Activated CD4-positive, alpha-beta T cell treated with anti-CD3 and anti-CD28 coated beads, Interleukin-2, amount 10 ng/mL, durations not matched to agents 24 days and 14 days (primary cell): ENCODE results near the gene FAM107B. TPM values are rescaled to one million over a fixed set of nuclear protein-coding genes. Genes with fewer than 3 reads are reported as not detected.

ENCODE experiments used
- DNase-seq: peaks from one replicate; pipeline ENCODE4 v3.0.0; 2022
- H3K27ac Mint-ChIP-seq: one replicate; pipeline ENCODE4 v1.8.0; 2022; ENCODE audit warnings: mild to moderate bottlenecking, mixed read lengths
- H3K27me3 Mint-ChIP-seq: one replicate; pipeline ENCODE4 v1.8.0; 2022; ENCODE audit warnings: mixed read lengths
- H3K36me3 Mint-ChIP-seq: one replicate; pipeline ENCODE4 v1.8.0; 2022; ENCODE audit warnings: low read depth, mild to moderate bottlenecking, mixed read lengths
- H3K4me1 Mint-ChIP-seq: one replicate; pipeline ENCODE4 v1.8.0; 2021; ENCODE audit warnings: mixed read lengths
- H3K4me3 Mint-ChIP-seq: one replicate; pipeline ENCODE4 v1.8.0; 2022; ENCODE audit warnings: mild to moderate bottlenecking, moderate library complexity, mixed read lengths
- H3K9me3 Mint-ChIP-seq: one replicate; pipeline ENCODE4 v1.8.0; 2021; ENCODE audit warnings: mixed read lengths
- intact Hi-C: fragments of 100-400 bp; cut with micrococcal nuclease; formaldehyde crosslinking; loops from one replicate; pipeline ENCODE4 v1.15.1; 2023
- total RNA-seq: library from RNA; stranded (reverse); gene quantifications from 2 replicates; pipeline ENCODE4 v1.2.3, GENCODE V29; 2022

The FAM107B gene
- total RNA-seq, 1 donor from 2014 or later: 113 TPM

GRCh38 chr10:14536241-14537213 lies 238.2 kb downstream of the FAM107B start:
- peaks cover 66% of the 10 kb centered on the region for H3K4me1 Mint-ChIP-seq
- intact Hi-C loops: loop anchor here (2.0 to 5.0 kb wide), 2 partner anchors 34 to 302 kb away; partner anchors contain the start of genes CDNF, HSPA14 and MSANTD7
- peak overlapping the region; percentile 15 for H3K27ac Mint-ChIP-seq
- DNase-seq: peak; percentile 83
- no peaks in the 10 kb centered on the region for H3K9me3 Mint-ChIP-seq
- H3K4me3 Mint-ChIP-seq: no peak overlapping the region
- no peaks in the 10 kb centered on the region for H3K27me3 Mint-ChIP-seq
- H3K36me3 Mint-ChIP-seq: peaks cover 64% of the 10 kb centered on the region

- no peaks in the 10 kb centered on the region for H3K9me3 Mint-ChIP-seq
- no peak overlapping the region for H3K4me3 Mint-ChIP-seq
- H3K27ac Mint-ChIP-seq: peak overlapping the region; percentile 26
- no peaks in the 10 kb centered on the region for H3K27me3 Mint-ChIP-seq
- peaks cover 61% of the 10 kb centered on the region for H3K36me3 Mint-ChIP-seq
- no peak for DNase-seq
- H3K4me1 Mint-ChIP-seq: peaks cover 64% of the 10 kb centered on the region
- intact Hi-C loops: loop anchor here (2.0 to 5.0 kb wide), 2 partner anchors 33 to 303 kb away; partner anchors contain the start of genes CDNF, HSPA14 and MSANTD7
Measured at GRCh38 chr10:14535457-14536130, 239.1 kb downstream of the FAM107B start.

GRCh38 chr10:14534152-14534551 lies 240.5 kb downstream of the FAM107B start:
- H3K27me3 Mint-ChIP-seq: no peaks in the 10 kb centered on the region
- H3K27ac Mint-ChIP-seq: peak overlapping the region; percentile 60
- intact Hi-C loops: no loop called here
- no peak for DNase-seq
- no peaks in the 10 kb centered on the region for H3K9me3 Mint-ChIP-seq
- H3K36me3 Mint-ChIP-seq: peaks cover 68% of the 10 kb centered on the region
- peaks cover 67% of the 10 kb centered on the region for H3K4me1 Mint-ChIP-seq
- no peak overlapping the region for H3K4me3 Mint-ChIP-seq

GRCh38 chr10:14533295-14533694 lies 241.4 kb downstream of the FAM107B start:
- peaks cover 70% of the 10 kb centered on the region for H3K36me3 Mint-ChIP-seq
- H3K27ac Mint-ChIP-seq: peak overlapping the region; percentile 82
- DNase-seq: no peak
- H3K4me3 Mint-ChIP-seq: no peak overlapping the region
- intact Hi-C loops: no loop called here
- no peaks in the 10 kb centered on the region for H3K27me3 Mint-ChIP-seq
- peaks cover 73% of the 10 kb centered on the region for H3K4me1 Mint-ChIP-seq
- H3K9me3 Mint-ChIP-seq: no peaks in the 10 kb centered on the region

GRCh38 chr10:14532473-14533251 lies 242.0 kb downstream of the FAM107B start:
- Mint-ChIP-seq H3K27me3 (no peaks in the 10 kb centered on the region), H3K36me3 (peaks cover 69% of the 10 kb centered on the region), H3K4me3 (no peak overlapping the region), H3K4me1 (peaks cover 80% of the 10 kb centered on the region), H3K9me3 (no peaks in the 10 kb centered on the region), H3K27ac (peak overlapping the region; percentile 82)
- DNase-seq: no peak
- intact Hi-C loops: no loop called here

GRCh38 chr10:14531974-14532373 lies 242.7 kb downstream of the FAM107B start:
- peak overlapping the region; percentile 64 for H3K27ac Mint-ChIP-seq
- no peaks in the 10 kb centered on the region for H3K27me3 Mint-ChIP-seq
- intact Hi-C loops: no loop called here
- H3K9me3 Mint-ChIP-seq: no peaks in the 10 kb centered on the region
- H3K36me3 Mint-ChIP-seq: peaks cover 75% of the 10 kb centered on the region
- H3K4me1 Mint-ChIP-seq: peaks cover 83% of the 10 kb centered on the region
- no peak for DNase-seq
- no peak overlapping the region for H3K4me3 Mint-ChIP-seq

- H3K27ac Mint-ChIP-seq: peak overlapping the region; percentile 47
- peaks cover 89% of the 10 kb centered on the region for H3K4me1 Mint-ChIP-seq
- peaks cover 81% of the 10 kb centered on the region for H3K36me3 Mint-ChIP-seq
- DNase-seq: no peak
- intact Hi-C loops: no loop called here
- H3K27me3 Mint-ChIP-seq: no peaks in the 10 kb centered on the region
- H3K9me3 Mint-ChIP-seq: no peaks in the 10 kb centered on the region
- no peak overlapping the region for H3K4me3 Mint-ChIP-seq
Measured at GRCh38 chr10:14530465-14530864, 244.2 kb downstream of the FAM107B start.

GRCh38 chr10:14529351-14529750 lies 245.3 kb downstream of the FAM107B start:
- no peak for DNase-seq
- peaks cover 83% of the 10 kb centered on the region for H3K4me1 Mint-ChIP-seq

GRCh38 chr10:14528450-14528849 lies 246.2 kb downstream of the FAM107B start:
- H3K4me3 Mint-ChIP-seq: peak overlapping the region; percentile 69
- intact Hi-C loops: loop anchor here (1.0 to 5.0 kb wide), 2 partner anchors 34 to 138 kb away; no protein-coding TSS in a partner anchor
- DNase-seq: peak; percentile 79
- peaks cover 75% of the 10 kb centered on the region for H3K4me1 Mint-ChIP-seq
- peaks cover 72% of the 10 kb centered on the region for H3K36me3 Mint-ChIP-seq
- H3K27me3 Mint-ChIP-seq: no peaks in the 10 kb centered on the region
- no peaks in the 10 kb centered on the region for H3K9me3 Mint-ChIP-seq
- peak overlapping the region; percentile 70 for H3K27ac Mint-ChIP-seq

More at GRCh38 chr10:14529351-14529750, 245.3 kb downstream of the FAM107B start:
- Mint-ChIP-seq H3K27me3 (no peaks in the 10 kb centered on the region), H3K4me3 (peak overlapping the region; percentile 69), H3K27ac (peak overlapping the region; percentile 41), H3K9me3 (no peaks in the 10 kb centered on the region), H3K36me3 (peaks cover 79% of the 10 kb centered on the region)
- intact Hi-C loops: loop anchor here (5.0 kb wide), 1 partner anchor 33 kb away; no protein-coding TSS in a partner anchor

GRCh38 chr10:14527915-14528314 lies 246.8 kb downstream of the FAM107B start:
- H3K4me3 Mint-ChIP-seq: peak overlapping the region; percentile 69
- peak overlapping the region; percentile 76 for H3K27ac Mint-ChIP-seq
- intact Hi-C loops: loop anchor here (1.0 to 5.0 kb wide), 3 partner anchors 19 to 138 kb away; no protein-coding TSS in a partner anchor
- peaks cover 75% of the 10 kb centered on the region for H3K4me1 Mint-ChIP-seq
- no peaks in the 10 kb centered on the region for H3K9me3 Mint-ChIP-seq
- H3K36me3 Mint-ChIP-seq: peaks cover 74% of the 10 kb centered on the region
- H3K27me3 Mint-ChIP-seq: no peaks in the 10 kb centered on the region
- no peak for DNase-seq

GRCh38 chr10:14527134-14527844 lies 247.4 kb downstream of the FAM107B start:
- peak overlapping the region; percentile 33 for H3K4me3 Mint-ChIP-seq
- H3K36me3 Mint-ChIP-seq: peaks cover 68% of the 10 kb centered on the region
- no peaks in the 10 kb centered on the region for H3K9me3 Mint-ChIP-seq
- no peaks in the 10 kb centered on the region for H3K27me3 Mint-ChIP-seq
- DNase-seq: no peak
- peaks cover 69% of the 10 kb centered on the region for H3K4me1 Mint-ChIP-seq
- H3K27ac Mint-ChIP-seq: peak overlapping the region; percentile 76
- intact Hi-C loops: loop anchor here (2.0 to 5.0 kb wide), 2 partner anchors 18 to 35 kb away; no protein-coding TSS in a partner anchor

GRCh38 chr10:14526326-14526725 lies 248.4 kb downstream of the FAM107B start:
- Mint-ChIP-seq H3K27me3 (no peaks in the 10 kb centered on the region), H3K4me3 (no peak overlapping the region), H3K27ac (peak overlapping the region; percentile 41), H3K4me1 (peaks cover 63% of the 10 kb centered on the region), H3K9me3 (no peaks in the 10 kb centered on the region), H3K36me3 (peaks cover 68% of the 10 kb centered on the region)
- intact Hi-C loops: loop anchor here (2.0 to 5.0 kb wide), 2 partner anchors 18 to 36 kb away; no protein-coding TSS in a partner anchor
- no peak for DNase-seq
